H1 (cell line): ENCODE results near the gene AUH. TPM values are rescaled to one million over a fixed set of nuclear protein-coding genes. Genes with fewer than 3 reads are reported as not detected.

ENCODE experiments used
- ATF2 ChIP-seq: IDR thresholded peaks from 2 replicates; pipeline ENCODE4 v1.6.1; 2012; ENCODE audit warnings: low read length, inconsistent platforms
- HDAC2 ChIP-seq, 2 experiments: fragments of 300-600 bp in 1 of 2; sonication (generic) in 1 of 2; IDR thresholded peaks; 2 replicates each; pipeline ENCODE4 v1.6.1; 2011 to 2012; ENCODE audit warnings: low read depth in 2 of 2, low read length in 2 of 2, mild to moderate bottlenecking in 2 of 2, moderate library complexity in 2 of 2, borderline replicate concordance in 1 of 2, inconsistent platforms in 1 of 2
- HDAC6 ChIP-seq: IDR thresholded peaks from one replicate; pipeline ENCODE4 v1.7.1; 2012; ENCODE audit warnings: low read depth, mild to moderate bottlenecking, inconsistent platforms, low read length, moderate library complexity
- RBBP5 ChIP-seq: IDR thresholded peaks from 2 replicates; pipeline ENCODE4 v1.7.1; 2012; ENCODE audit warnings: low read depth, mild to moderate bottlenecking, inconsistent platforms, low read length, moderate library complexity, borderline replicate concordance
- SAP30 ChIP-seq: fragments of 300-600 bp; sonication (generic); IDR thresholded peaks from 2 replicates; pipeline ENCODE4 v1.7.1; 2012; ENCODE audit warnings: low read length, moderate library complexity, mild to moderate bottlenecking, inconsistent platforms; ENCODE audit not compliant: insufficient read depth, insufficient replicate concordance
- SIRT6 ChIP-seq: IDR thresholded peaks from one replicate; pipeline ENCODE4 v1.7.1; 2012; ENCODE audit warnings: low read length, inconsistent platforms
- SP2 ChIP-seq: IDR thresholded peaks from 2 replicates; pipeline ENCODE4 v1.6.1; 2012; ENCODE audit warnings: mild to moderate bottlenecking, low read length, inconsistent platforms
- TBP ChIP-seq: IDR thresholded peaks from 2 replicates; pipeline ENCODE4 v1.6.1; 2011; ENCODE audit warnings: low read depth, low read length, improper control_type of control experiment
- polyA plus RNA-seq, 7 experiments: library from polyadenylated mRNA; depleted of rRNA in 3 of 7; stranded (reverse) in 5 of 7; unstranded in 2 of 7; fragments of >200 nt in 5 of 7; fragments of 200-250 nt in 2 of 7; gene quantifications; 1 replicate in 5 of 7; 2 replicates in 1 of 7; 4 replicates in 1 of 7; pipeline versions ENCODE4 v1.2.1 to v1.2.3, GENCODE V29; 2011 to 2013; ENCODE audit warnings: missing spikeins in 2 of 7, mixed read lengths in 2 of 7
- total RNA-seq: library from RNA; stranded (reverse); fragmentation: NEBNext Ultra II Directional; extraction: Animal tissue kit (Norgen Biotek cat#: 25700); gene quantifications from 2 replicates; pipeline ENCODE4 v1.2.1, GENCODE V29; 2021

Gene AUH
- total and polyA plus RNA-seq, 2 of the 8 experiments (the other 6 are each of a cell fraction or from before 2014, with no cell fraction given): 5.8 to 21.9 TPM

GRCh38 chr9:91360551-91361290 is 997 bp downstream of the AUH start (continued):
- TF ChIP-seq TBP (0 out of 2 replicates have a peak, but pooled peaks have one; percentile 22), HDAC2 (IDR thresholded peaks at IDR 0.05; ENCODE audit: borderline replicate concordance in 1 of 2, low read depth in 2 of 2, low read length in 2 of 2) (0 out of 4 replicates have a peak, but pooled peaks of 1 of the 2 experiments have one; percentile 36), RBBP5 (no peak), HDAC6 (no peak), SAP30 (peak; percentile 64), ATF2 (no peak), SP2 (no peak), SIRT6 (no peak)
